ENCODE results near the gene ALK. TPM values are rescaled to one million over a fixed set of nuclear protein-coding genes. Genes with fewer than 3 reads are reported as not detected.
A peak's percentile ranks its signal among the peaks of the same experiment; 100 is the strongest.

ALK gene
- total RNA-seq, 4 donors from 2014 or later, result 0.08 to 0.40 (median 0.28) TPM

- Histone ChIP-seq H3K36me3 (no peaks in the 10 kb centered on the region), H3K9me3 (no peaks in the 10 kb centered on the region), H3K4me1 (peaks cover 17 to 31% of the 10 kb centered on the region in 2 donors), H3K4me3 (replicated peaks in 1 of 3) (no peak overlapping the region), H3K27ac (no peak overlapping the region), H3K27me3 (no peaks in the 10 kb centered on the region)
- intact Hi-C loops (cut with DNase I), result no loop called here
- TF ChIP-seq CTCF (IDR thresholded peaks at IDR 0.05) (no peak), POLR2A (IDR thresholded peaks at IDR 0.05) (no peak)
- 87 to 94% methylated on average over 4 of the region's 4 CpGs for WGBS, 2 donors
- DNase-seq, result no peak
Observed at GRCh38 chr2:29447513-29447912, 473.9 kb downstream of the ALK start.

- DNase-seq, result no peak
- Histone ChIP-seq H3K4me1 (peaks cover 15 to 30% of the 10 kb centered on the region in 2 donors), H3K27me3 (no peaks in the 10 kb centered on the region), H3K9me3 (no peaks in the 10 kb centered on the region), H3K36me3 (no peaks in the 10 kb centered on the region), H3K4me3 (replicated peaks in 1 of 3) (no peak overlapping the region), H3K27ac (no peak overlapping the region)
- no peak for TF ChIP-seq CTCF (IDR thresholded peaks at IDR 0.05)
- intact Hi-C loops (cut with DNase I), result no loop called here
- 66 to 81% methylated on average over 3 to 4 of the region's 4 CpGs for WGBS, 2 donors
Observed at GRCh38 chr2:29446847-29447246, 474.5 kb downstream of the ALK start.

GRCh38 chr2:29444150-29444549, 477.2 kb downstream of the ALK start:
- Histone ChIP-seq H3K4me1 (peaks cover 15 to 18% of the 10 kb centered on the region in 2 donors), H3K36me3 (no peaks in the 10 kb centered on the region), H3K27ac (peak overlapping the region; percentile 80 to 88 (median 82)), H3K9me3 (no peaks in the 10 kb centered on the region), H3K4me3 (replicated peaks in 1 of 3) (no peak overlapping the region), H3K27me3 (no peaks in the 10 kb centered on the region)
- TF ChIP-seq POLR2A (IDR thresholded peaks at IDR 0.05) (no peak), CTCF (IDR thresholded peaks at IDR 0.05) (no peak)
- intact Hi-C loops (cut with DNase I), result no loop called here
- DNase-seq, result peak; percentile 31 to 53
- WGBS, 2 donors, result 53 to 65% methylated on average over 3 of the region's 3 CpGs

GRCh38 chr2:29443627-29444026, 477.8 kb downstream of the ALK start:
- intact Hi-C loops (cut with DNase I), result no loop called here

GRCh38 chr2:29443151-29443550, 478.2 kb downstream of the ALK start:
- peak; percentile 82 for DNase-seq
- TF ChIP-seq CTCF (IDR thresholded peaks at IDR 0.05), result no peak
- TF ChIP-seq POLR2A (IDR thresholded peaks at IDR 0.05), result no peak
- Histone ChIP-seq H3K9me3 (no peaks in the 10 kb centered on the region), H3K4me3 (replicated peaks in 1 of 3) (no peak overlapping the region), H3K4me1 (peaks cover 15 to 18% of the 10 kb centered on the region in 2 donors), H3K27ac (peak overlapping the region; percentile 80 to 88 (median 82)), H3K36me3 (no peaks in the 10 kb centered on the region), H3K27me3 (no peaks in the 10 kb centered on the region)
- WGBS, 2 donors, result 26 to 38% methylated on average over 4 of the region's 4 CpGs
- intact Hi-C loops (cut with DNase I), result no loop called here

More at GRCh38 chr2:29443627-29444026, 477.8 kb downstream of the ALK start:
- no peaks in the 10 kb centered on the region for H3K36me3 ChIP-seq
- no peaks in the 10 kb centered on the region for H3K27me3 ChIP-seq
- H3K4me3 ChIP-seq (replicated peaks in 1 of 3), result no peak overlapping the region
- TF ChIP-seq POLR2A (IDR thresholded peaks at IDR 0.05), result no peak
- no peak for TF ChIP-seq CTCF (IDR thresholded peaks at IDR 0.05)
- peaks cover 15 to 18% of the 10 kb centered on the region in 2 donors for H3K4me1 ChIP-seq
- H3K27ac ChIP-seq, result peak overlapping the region; percentile 80 to 88 (median 82)
- no peaks in the 10 kb centered on the region for H3K9me3 ChIP-seq
- peak; percentile 55 to 57 for DNase-seq
- WGBS, 2 donors, result 5 to 11% methylated on average over 4 of the region's 4 CpGs

Data from thyroid gland (tissue), 4 donors.